BJ (cell line): Measurements from ENCODE around the gene TMEM108. TPM values are rescaled to one million over a fixed set of nuclear protein-coding genes. Genes with fewer than 3 reads are reported as not detected.

Experiments
- CTCF ChIA-PET: fragments of 350-600 bp; formaldehyde crosslinking; extraction: SDS; loops from one replicate; lab custom pipeline; 2021; ENCODE audit warnings: antibody characterized with exemption, inconsistent platforms; lab: Yijun Ruan, JAX
- POLR2A ChIA-PET: fragments of 300-600 bp; sonication (Branson Sonifier 250); formaldehyde crosslinking; extraction: SDS; loops from one replicate; lab custom pipeline; 2021; ENCODE audit warnings: antibody characterized with exemption; lab: Charles Lee
- DNase-seq: peaks from one replicate; pipeline ENCODE4 v3.0.0-alpha.2; 2011; ENCODE audit warnings: low read depth
- H3K27me3 ChIP-seq: 2 replicates; pipeline ENCODE4 v1.6.0; 2011; ENCODE audit warnings: low read length; ENCODE audit not compliant: control insufficient read depth, insufficient read depth
- H3K36me3 ChIP-seq: 2 replicates; pipeline ENCODE4 v1.5.1; 2011; ENCODE audit warnings: low read length; ENCODE audit not compliant: control insufficient read depth, insufficient read depth
- H3K4me3 ChIP-seq: 2 replicates; pipeline ENCODE4 v1.5.1; 2011; ENCODE audit warnings: low read depth, mild to moderate bottlenecking, control low read depth, low read length
- polyA plus RNA-seq: library from polyadenylated mRNA; depleted of rRNA; stranded (reverse); fragments of >200 nt; gene quantifications from 2 replicates; pipeline ENCODE4 v1.2.3, GENCODE V29; 2011
- TF ChIP-seq, protein P1 (sequence below): IDR thresholded peaks from 2 replicates; pipeline ENCODE4 v1.5.1; 2011; ENCODE audit warnings: low read depth, mild to moderate bottlenecking, control low read depth, inconsistent platforms, low read length, moderate library complexity; ENCODE audit not compliant: insufficient read depth

The TMEM108 gene
- polyA plus RNA-seq, 1 experiment = not detected

DNA sequence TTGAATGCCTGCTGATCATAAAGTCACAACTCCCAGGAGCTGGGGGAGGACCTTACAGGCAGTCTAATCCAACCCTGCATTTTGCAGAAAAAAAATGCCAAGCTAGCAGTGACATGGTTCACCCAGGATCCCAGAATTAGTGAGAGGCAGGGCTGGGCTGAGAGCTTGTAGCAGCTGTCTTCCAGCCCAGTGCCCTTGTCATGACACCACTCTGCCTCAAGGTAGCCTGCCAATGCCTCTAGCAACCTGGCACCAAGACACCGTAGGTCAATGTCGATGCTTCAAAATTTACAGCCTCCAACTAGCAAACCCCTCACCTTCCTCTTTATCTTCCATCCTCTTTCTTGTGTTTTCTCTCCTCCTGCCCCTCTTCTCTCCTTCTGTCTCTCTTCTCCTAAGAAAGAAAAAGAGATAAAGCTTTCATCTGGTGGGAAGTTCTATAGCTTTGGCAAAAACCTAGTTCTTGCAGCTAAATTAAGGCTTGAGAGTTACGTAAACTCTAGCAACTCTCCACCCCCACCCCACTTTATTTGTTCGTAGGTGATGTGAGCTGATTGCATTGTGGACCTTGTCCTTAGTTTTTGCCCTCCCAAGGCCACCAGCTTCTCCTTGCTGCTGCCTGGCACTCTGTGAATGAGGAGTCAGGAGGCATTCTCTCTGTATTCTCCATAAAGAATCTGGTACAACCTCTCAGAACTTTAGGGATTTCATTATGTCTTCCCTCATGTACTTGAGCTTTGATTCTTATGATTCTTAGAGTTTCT, 343.3 kb downstream of the TMEM108 start:
- Histone ChIP-seq H3K4me3 (no peak overlapping the region), H3K27me3 (peaks cover 3% of the 10 kb centered on the region; the same call in 1 of the 2 replicates), H3K36me3 (no peaks in the 10 kb centered on the region)
- ChIA-PET POLR2A (no interaction called here), CTCF (interaction anchor here (0.6 to 4.0 kb wide), 4 partner anchors 340 to 655 kb away, joined by 3 to 23 read pairs (median 14); no protein-coding TSS in a partner anchor)
- TF ChIP-seq, protein P1, sequence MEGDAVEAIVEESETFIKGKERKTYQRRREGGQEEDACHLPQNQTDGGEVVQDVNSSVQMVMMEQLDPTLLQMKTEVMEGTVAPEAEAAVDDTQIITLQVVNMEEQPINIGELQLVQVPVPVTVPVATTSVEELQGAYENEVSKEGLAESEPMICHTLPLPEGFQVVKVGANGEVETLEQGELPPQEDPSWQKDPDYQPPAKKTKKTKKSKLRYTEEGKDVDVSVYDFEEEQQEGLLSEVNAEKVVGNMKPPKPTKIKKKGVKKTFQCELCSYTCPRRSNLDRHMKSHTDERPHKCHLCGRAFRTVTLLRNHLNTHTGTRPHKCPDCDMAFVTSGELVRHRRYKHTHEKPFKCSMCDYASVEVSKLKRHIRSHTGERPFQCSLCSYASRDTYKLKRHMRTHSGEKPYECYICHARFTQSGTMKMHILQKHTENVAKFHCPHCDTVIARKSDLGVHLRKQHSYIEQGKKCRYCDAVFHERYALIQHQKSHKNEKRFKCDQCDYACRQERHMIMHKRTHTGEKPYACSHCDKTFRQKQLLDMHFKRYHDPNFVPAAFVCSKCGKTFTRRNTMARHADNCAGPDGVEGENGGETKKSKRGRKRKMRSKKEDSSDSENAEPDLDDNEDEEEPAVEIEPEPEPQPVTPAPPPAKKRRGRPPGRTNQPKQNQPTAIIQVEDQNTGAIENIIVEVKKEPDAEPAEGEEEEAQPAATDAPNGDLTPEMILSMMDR = no peak
- no peak for DNase-seq

DNA sequence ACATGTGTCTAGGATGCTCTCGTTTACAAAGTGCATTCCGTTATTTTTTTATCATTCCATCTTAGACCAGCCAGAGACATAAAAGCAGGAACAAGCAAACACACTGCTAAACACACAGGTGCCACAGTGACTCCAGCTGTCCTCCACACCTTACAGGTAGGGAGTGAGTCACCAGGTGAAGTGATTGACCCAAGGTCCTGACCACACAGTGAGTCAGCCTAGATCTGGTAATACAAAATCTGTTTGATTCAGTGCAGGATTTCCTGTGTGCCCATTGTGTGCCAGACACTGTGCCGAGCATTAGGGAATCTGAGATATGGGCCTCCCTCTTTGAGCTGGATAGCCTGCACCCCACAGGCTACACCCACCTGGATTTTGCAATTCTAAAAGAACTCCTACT, 345.0 kb downstream of the TMEM108 start:
- Histone ChIP-seq H3K27me3 (peaks cover 3% of the 10 kb centered on the region; the same call in 1 of the 2 replicates), H3K4me3 (no peak overlapping the region), H3K36me3 (no peaks in the 10 kb centered on the region)
- ChIA-PET POLR2A (no interaction called here), CTCF (interaction anchor here (1.7 to 4.0 kb wide), 5 partner anchors 12 to 657 kb away, joined by 7 to 23 read pairs (median 17); no protein-coding TSS in a partner anchor)
- no peak for DNase-seq
- TF ChIP-seq, protein P1 = no peak

DNA sequence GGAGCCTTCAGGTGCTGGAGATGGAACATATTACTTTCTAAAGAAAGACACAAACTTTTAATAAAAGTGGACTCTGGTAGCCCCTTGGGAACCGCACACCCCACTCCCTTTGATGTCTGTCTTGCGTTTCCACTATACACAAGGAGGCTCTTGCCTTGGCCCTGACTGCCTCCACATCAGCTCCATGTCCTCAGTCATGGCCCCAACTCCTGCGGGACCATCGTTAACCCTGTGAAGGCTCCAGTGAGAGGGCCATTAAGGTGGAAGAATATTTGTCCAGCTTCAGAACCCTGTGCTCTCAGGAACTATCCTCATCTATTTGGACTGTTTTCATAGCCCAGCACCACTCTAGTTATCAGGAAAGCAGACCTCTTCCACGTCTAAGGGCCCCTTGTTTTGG, 345.6 kb downstream of the TMEM108 start:
- DNase-seq = no peak
- TF ChIP-seq, protein P1 = no peak
- POLR2A ChIA-PET = no interaction called here
- no peaks in the 10 kb centered on the region for H3K36me3 ChIP-seq
- H3K27me3 ChIP-seq = peaks cover 4% of the 10 kb centered on the region; the same call in 1 of the 2 replicates
- H3K4me3 ChIP-seq = no peak overlapping the region
- CTCF ChIA-PET = interaction anchor here (0.9 to 4.0 kb wide), 6 partner anchors 12 to 657 kb away, joined by 3 to 23 read pairs (median 12); no protein-coding TSS in a partner anchor

DNA sequence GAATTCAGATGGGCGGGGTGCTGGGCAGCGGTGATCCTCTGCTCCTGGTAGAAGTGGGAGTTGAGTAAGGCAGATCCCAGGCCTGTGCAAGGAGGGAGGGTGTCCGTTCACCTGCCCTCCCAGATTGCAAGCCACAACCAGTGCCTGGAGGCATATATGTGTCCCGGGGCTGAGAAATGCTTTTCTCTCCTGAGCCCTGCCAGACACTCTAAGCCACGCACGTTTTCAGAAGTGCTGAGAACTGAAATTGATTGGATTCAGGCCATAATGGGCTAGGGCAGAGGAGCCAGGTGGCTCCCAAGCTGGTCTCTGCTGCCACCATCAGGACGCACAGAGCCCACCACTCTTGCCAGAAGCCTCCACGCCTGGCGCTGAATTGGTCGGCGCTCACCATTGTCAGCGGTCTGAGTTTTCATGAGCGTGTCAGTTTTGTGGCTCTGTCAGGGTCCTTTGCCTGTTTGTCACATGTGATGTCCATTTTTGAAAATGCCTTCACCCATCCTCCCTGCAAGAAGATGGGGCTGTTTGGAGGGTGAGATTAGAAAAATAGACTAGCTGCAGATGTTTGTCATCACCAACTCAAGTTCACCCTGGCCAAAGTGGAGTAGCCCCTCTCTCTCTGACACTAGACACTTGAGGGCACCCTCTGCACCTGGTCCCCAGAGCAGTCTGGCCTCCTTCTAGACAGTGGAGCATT, 346.3 kb downstream of the TMEM108 start:
- TF ChIP-seq, protein P1 = peak; percentile 75
- no peak overlapping the region for H3K4me3 ChIP-seq
- DNase-seq = no peak
- POLR2A ChIA-PET = no interaction called here
- no peaks in the 10 kb centered on the region for H3K36me3 ChIP-seq
- H3K27me3 ChIP-seq = peaks cover 3% of the 10 kb centered on the region; the same call in 1 of the 2 replicates
- CTCF ChIA-PET = interaction anchor here (0.9 to 4.0 kb wide), 6 partner anchors 13 to 658 kb away, joined by 3 to 23 read pairs (median 7); no protein-coding TSS in a partner anchor

DNA sequence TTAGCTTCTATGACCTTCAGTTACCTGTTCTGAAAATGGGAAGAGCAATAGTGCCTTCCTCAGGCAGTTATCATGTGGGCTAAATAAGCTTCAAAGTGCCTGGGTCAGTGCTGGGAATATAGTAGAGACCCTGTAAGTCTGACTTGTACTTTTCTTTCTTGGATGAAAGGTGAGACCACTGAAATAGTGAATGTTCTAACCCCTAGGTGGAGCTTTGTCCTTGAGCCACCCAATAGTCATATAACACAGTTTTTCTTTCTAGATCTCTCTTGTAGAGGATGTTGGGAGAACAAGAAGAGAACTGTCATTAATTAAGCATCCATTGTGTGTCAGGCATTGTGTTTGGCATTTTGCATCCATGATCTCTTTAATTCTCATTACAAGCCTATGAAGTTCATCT, 348.7 kb downstream of the TMEM108 start:
- peaks cover 3% of the 10 kb centered on the region; the same call in 1 of the 2 replicates for H3K27me3 ChIP-seq
- TF ChIP-seq, protein P1 = no peak
- POLR2A ChIA-PET = no interaction called here
- no peak for DNase-seq
- H3K4me3 ChIP-seq = no peak overlapping the region
- CTCF ChIA-PET = interaction anchor here (0.8 to 1.4 kb wide), 6 partner anchors 10 to 660 kb away, joined by 3 to 10 read pairs (median 6); no protein-coding TSS in a partner anchor
- H3K36me3 ChIP-seq = no peaks in the 10 kb centered on the region
